ENCODE results near the gene CEPT1. TPM values are rescaled to one million over a fixed set of nuclear protein-coding genes. Genes with fewer than 3 reads are reported as not detected.

Gene CEPT1
- total RNA-seq, 1 donor from 2014 or later, result 58.9 TPM

DNA sequence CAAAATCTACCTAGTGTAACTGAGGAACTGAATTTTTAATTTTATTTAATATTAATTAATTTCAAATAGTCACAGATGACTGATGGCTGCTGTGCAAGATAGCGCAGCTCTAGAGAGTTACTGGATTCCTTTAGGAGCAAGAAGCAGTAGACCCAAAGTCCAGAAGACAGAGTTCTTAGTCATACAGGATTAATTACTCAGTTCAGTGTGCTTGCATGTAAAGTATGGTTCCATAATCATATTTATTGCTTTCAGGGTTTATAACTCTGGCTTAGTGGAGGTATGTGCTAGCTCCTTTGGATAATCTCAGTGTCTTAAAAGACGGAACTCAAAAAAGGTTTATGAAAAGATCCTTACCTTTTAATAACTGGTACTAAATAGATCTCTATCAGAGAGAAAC lies 17.4 kb downstream of the CEPT1 start:
- no peaks in the 10 kb centered on the region for H3K4me1 ChIP-seq
- peaks cover 60% of the 10 kb centered on the region for H3K79me2 ChIP-seq (ENCODE audit: low read depth)
- no peaks in the 10 kb centered on the region for H3K27me3 ChIP-seq
- H3K9me3 Mint-ChIP-seq, result no peaks in the 10 kb centered on the region
- peaks cover 2% of the 10 kb centered on the region for H3K27me3 Mint-ChIP-seq (ENCODE audit: insufficient read depth, low read depth)
- no peak overlapping the region for H3K4me3 Mint-ChIP-seq
- no peaks in the 10 kb centered on the region for H3K9me3 ChIP-seq (ENCODE audit: low read depth)
- no peak overlapping the region for H3K27ac ChIP-seq
- no peaks in the 10 kb centered on the region for H4K20me1 ChIP-seq (ENCODE audit: low read depth)
- no peak for DNase-seq (ENCODE audit: low spot score)
- H3F3A ChIP-seq (ENCODE audit: low read depth), result no peaks in the 10 kb centered on the region
- H3K36me3 ChIP-seq, result peaks cover 4% of the 10 kb centered on the region
- H3K4me1 Mint-ChIP-seq, result no peaks in the 10 kb centered on the region
- no peak for TF ChIP-seq EZH2 (IDR thresholded peaks at IDR 0.05)
- TF ChIP-seq EZH2phosphoT487 (IDR thresholded peaks at IDR 0.05), result no peak
- no peak overlapping the region for H3K4me3 ChIP-seq
- no peak overlapping the region for H3K4me2 ChIP-seq
- H3K9ac ChIP-seq, result no peak overlapping the region
- no peak overlapping the region for H3K27ac Mint-ChIP-seq
- H3K36me3 Mint-ChIP-seq, result peaks cover 35% of the 10 kb centered on the region
- H2AFZ ChIP-seq (replicated peaks), result no peak overlapping the region

DNA sequence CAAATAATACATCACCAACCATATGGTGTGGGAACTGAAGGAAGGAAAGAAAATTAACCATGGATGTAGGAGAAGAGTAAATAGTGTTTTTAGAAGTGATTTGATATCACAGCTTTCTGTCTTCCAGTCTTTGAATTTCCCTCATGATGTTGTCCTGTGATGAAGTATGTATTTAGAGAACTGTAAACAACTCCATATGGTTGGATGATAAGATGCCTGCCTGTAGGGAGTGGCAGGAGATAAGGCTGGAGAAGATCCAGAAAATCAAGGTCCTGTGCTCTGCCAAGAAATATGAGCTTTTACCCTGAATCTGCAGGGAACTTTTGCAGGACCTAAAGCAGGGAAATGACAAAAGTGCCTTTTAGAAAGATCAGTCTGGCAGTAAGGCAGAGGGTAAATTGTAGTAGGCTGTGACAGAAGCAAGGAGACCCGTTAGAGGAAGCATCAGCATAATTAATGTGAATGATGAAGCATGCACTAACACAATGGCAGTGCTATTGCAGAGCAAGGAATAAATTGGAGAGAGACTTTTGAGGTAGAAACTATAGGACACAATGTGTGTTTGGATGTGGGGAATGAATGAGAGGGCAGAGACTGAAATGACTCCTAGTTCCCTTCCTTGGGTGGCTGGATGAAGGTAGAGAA lies 21.9 kb downstream of the CEPT1 start:
- H3K9me3 Mint-ChIP-seq, result no peaks in the 10 kb centered on the region
- no peak overlapping the region for H3K4me2 ChIP-seq
- DNase-seq (ENCODE audit: low spot score), result no peak
- H3K36me3 ChIP-seq, result peaks cover 4% of the 10 kb centered on the region
- no peak overlapping the region for H2AFZ ChIP-seq (replicated peaks)
- no peaks in the 10 kb centered on the region for H3K4me1 Mint-ChIP-seq
- peaks cover 4% of the 10 kb centered on the region for H4K20me1 ChIP-seq (ENCODE audit: low read depth)
- TF ChIP-seq, protein P1, sequence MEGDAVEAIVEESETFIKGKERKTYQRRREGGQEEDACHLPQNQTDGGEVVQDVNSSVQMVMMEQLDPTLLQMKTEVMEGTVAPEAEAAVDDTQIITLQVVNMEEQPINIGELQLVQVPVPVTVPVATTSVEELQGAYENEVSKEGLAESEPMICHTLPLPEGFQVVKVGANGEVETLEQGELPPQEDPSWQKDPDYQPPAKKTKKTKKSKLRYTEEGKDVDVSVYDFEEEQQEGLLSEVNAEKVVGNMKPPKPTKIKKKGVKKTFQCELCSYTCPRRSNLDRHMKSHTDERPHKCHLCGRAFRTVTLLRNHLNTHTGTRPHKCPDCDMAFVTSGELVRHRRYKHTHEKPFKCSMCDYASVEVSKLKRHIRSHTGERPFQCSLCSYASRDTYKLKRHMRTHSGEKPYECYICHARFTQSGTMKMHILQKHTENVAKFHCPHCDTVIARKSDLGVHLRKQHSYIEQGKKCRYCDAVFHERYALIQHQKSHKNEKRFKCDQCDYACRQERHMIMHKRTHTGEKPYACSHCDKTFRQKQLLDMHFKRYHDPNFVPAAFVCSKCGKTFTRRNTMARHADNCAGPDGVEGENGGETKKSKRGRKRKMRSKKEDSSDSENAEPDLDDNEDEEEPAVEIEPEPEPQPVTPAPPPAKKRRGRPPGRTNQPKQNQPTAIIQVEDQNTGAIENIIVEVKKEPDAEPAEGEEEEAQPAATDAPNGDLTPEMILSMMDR (IDR thresholded peaks at IDR 0.05), result no peak
- TF ChIP-seq EZH2 (IDR thresholded peaks at IDR 0.05) (no peak), EZH2phosphoT487 (IDR thresholded peaks at IDR 0.05) (no peak)
- H3K4me3 Mint-ChIP-seq, result no peak overlapping the region
- H3K4me3 ChIP-seq, result no peak overlapping the region
- H3K9me3 ChIP-seq (ENCODE audit: low read depth), result no peaks in the 10 kb centered on the region
- no peak overlapping the region for H3K27ac Mint-ChIP-seq
- peaks cover 15% of the 10 kb centered on the region for H3K79me2 ChIP-seq (ENCODE audit: low read depth)
- no peaks in the 10 kb centered on the region for H3F3A ChIP-seq (ENCODE audit: low read depth)
- H3K27me3 ChIP-seq, result no peaks in the 10 kb centered on the region
- H3K9ac ChIP-seq, result peak overlapping the region; percentile 18
- peaks cover 7% of the 10 kb centered on the region for H3K36me3 Mint-ChIP-seq
- no peaks in the 10 kb centered on the region for H3K4me1 ChIP-seq
- no peaks in the 10 kb centered on the region for H3K27me3 Mint-ChIP-seq (ENCODE audit: insufficient read depth, low read depth)
- H3K27ac ChIP-seq, result no peak overlapping the region

- no peak overlapping the region for H3K27ac ChIP-seq
- no peak overlapping the region for H3K4me3 Mint-ChIP-seq
- H2AFZ ChIP-seq (replicated peaks), result no peak overlapping the region
- DNase-seq (ENCODE audit: low spot score), result no peak
- peaks cover 4% of the 10 kb centered on the region for H4K20me1 ChIP-seq (ENCODE audit: low read depth)
- H3K27me3 Mint-ChIP-seq (ENCODE audit: insufficient read depth, low read depth), result no peaks in the 10 kb centered on the region
- TF ChIP-seq, protein P1 (IDR thresholded peaks at IDR 0.05), result no peak
- no peak for TF ChIP-seq EZH2phosphoT487 (IDR thresholded peaks at IDR 0.05)
- no peak for TF ChIP-seq EZH2 (IDR thresholded peaks at IDR 0.05)
- no peak overlapping the region for H3K27ac Mint-ChIP-seq
- H3F3A ChIP-seq (ENCODE audit: low read depth), result no peaks in the 10 kb centered on the region
- H3K4me1 Mint-ChIP-seq, result no peaks in the 10 kb centered on the region
- no peaks in the 10 kb centered on the region for H3K9me3 ChIP-seq (ENCODE audit: low read depth)
- H3K4me2 ChIP-seq, result no peak overlapping the region
- H3K4me3 ChIP-seq, result no peak overlapping the region
- peaks cover 7% of the 10 kb centered on the region for H3K36me3 Mint-ChIP-seq
- no peak overlapping the region for H3K9ac ChIP-seq
- no peaks in the 10 kb centered on the region for H3K27me3 ChIP-seq
- H3K36me3 ChIP-seq, result peaks cover 4% of the 10 kb centered on the region
- peaks cover 10% of the 10 kb centered on the region for H3K79me2 ChIP-seq (ENCODE audit: low read depth)
- no peaks in the 10 kb centered on the region for H3K4me1 ChIP-seq
- no peaks in the 10 kb centered on the region for H3K9me3 Mint-ChIP-seq
Measured at GRCh38 chr1:111162488-111162880, 22.5 kb downstream of the CEPT1 start.

GRCh38 chr1:111163363-111163762 lies 23.3 kb downstream of the CEPT1 start:
- no peaks in the 10 kb centered on the region for H3K9me3 Mint-ChIP-seq
- DNase-seq (ENCODE audit: low spot score), result no peak
- no peak overlapping the region for H3K27ac ChIP-seq
- no peak overlapping the region for H2AFZ ChIP-seq (replicated peaks)
- H3K9me3 ChIP-seq (ENCODE audit: low read depth), result no peaks in the 10 kb centered on the region
- no peaks in the 10 kb centered on the region for H3K4me1 ChIP-seq
- H3K27me3 Mint-ChIP-seq (ENCODE audit: insufficient read depth, low read depth), result no peaks in the 10 kb centered on the region
- peaks cover 4% of the 10 kb centered on the region for H4K20me1 ChIP-seq (ENCODE audit: low read depth)
- peaks cover 7% of the 10 kb centered on the region for H3K36me3 Mint-ChIP-seq
- peaks cover 4% of the 10 kb centered on the region for H3K79me2 ChIP-seq (ENCODE audit: low read depth)
- no peak for TF ChIP-seq EZH2 (IDR thresholded peaks at IDR 0.05)
- TF ChIP-seq EZH2phosphoT487 (IDR thresholded peaks at IDR 0.05), result no peak
- TF ChIP-seq, protein P1 (IDR thresholded peaks at IDR 0.05), result no peak
- H3K27ac Mint-ChIP-seq, result no peak overlapping the region
- no peak overlapping the region for H3K4me2 ChIP-seq
- H3K27me3 ChIP-seq, result no peaks in the 10 kb centered on the region
- no peak overlapping the region for H3K4me3 ChIP-seq
- H3K36me3 ChIP-seq, result peaks cover 4% of the 10 kb centered on the region
- H3K4me3 Mint-ChIP-seq, result no peak overlapping the region
- H3K4me1 Mint-ChIP-seq, result no peaks in the 10 kb centered on the region
- no peaks in the 10 kb centered on the region for H3F3A ChIP-seq (ENCODE audit: low read depth)
- H3K9ac ChIP-seq, result no peak overlapping the region
